OCI-LY7 (cell line): Measurements from ENCODE around the gene LRRN3.

Experiments used
- CTCF ChIP-seq: fragments of 200-600 bp; sonication (generic); conservative IDR thresholded peaks from 2 replicates; pipeline ENCODE4 v1.5.1; 2014; ENCODE audit warnings: mild to moderate bottlenecking, antibody characterized with exemption, low read length, moderate library complexity, mixed read lengths
- EZH2phosphoT487 ChIP-seq: fragments of 200-600 bp; sonication (generic); IDR thresholded peaks from 2 replicates; pipeline ENCODE4 v1.6.1; 2018; ENCODE audit warnings: low read depth, borderline replicate concordance, mild to moderate bottlenecking, mixed run types, antibody characterized with exemption, low read length, moderate library complexity, mixed read lengths

DNA sequence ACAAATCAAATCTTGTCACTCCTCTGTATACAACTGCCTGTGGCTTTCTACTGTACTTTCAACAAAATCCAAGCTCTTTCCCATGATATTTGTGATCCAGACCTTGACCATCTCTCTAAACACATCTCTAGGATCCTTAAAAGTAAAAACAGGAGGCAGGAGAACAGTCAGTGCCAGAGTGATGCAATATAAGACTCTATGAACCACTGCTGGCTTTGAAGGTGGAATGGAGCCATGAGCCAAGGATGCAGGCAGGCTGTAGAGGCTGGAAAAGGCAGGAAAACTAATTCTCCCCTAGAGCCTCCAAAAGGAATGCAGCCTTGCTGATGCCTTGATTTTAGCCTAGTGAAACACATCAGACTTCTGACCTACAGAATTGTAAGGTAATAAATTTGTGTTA, 45.5 kb upstream of the LRRN3 start:
- no peak for TF ChIP-seq CTCF
- TF ChIP-seq EZH2phosphoT487, result no peak
